GM19043 (cell line): ENCODE measurements around the gene OR9G1.
"Not testable (repeated sequence)": the region's sequence is repeated elsewhere in the genome, so short reads cannot be mapped to it uniquely, and the experiment has no call there.

ENCODE experiments used
- ATAC-seq: cut with Tn5 transposase; IDR thresholded peaks from one replicate; pipeline ENCODE4 v1.9.1; 2021; ENCODE audit warnings: low read depth; ENCODE audit not compliant: unreplicated experiment

OR9G1 gene

GRCh38 chr11:56698795-56699194, at the start of gene OR9G1:
Gene OR9G1 (plus strand): TSS chr11:56699095. CDS start chr11:56700388, 1,293 bp downstream.
- ATAC-seq, result no peak

- no peak for ATAC-seq
Measured at GRCh38 chr11:56659755-56660154, 39.1 kb upstream of the OR9G1 start.

GRCh38 chr11:56663386-56663785, 35.5 kb upstream of the OR9G1 start, which contains the start of gene OR5AR1:
Gene OR5AR1 (plus strand): TSS chr11:56663686. CDS start chr11:56663686, 0 bp downstream.
- no peak for ATAC-seq

GRCh38 chr11:56670984-56671383, 27.9 kb upstream of the OR9G1 start:
- ATAC-seq, result no peak

- ATAC-seq, result no peak
Measured at GRCh38 chr11:56688554-56689100, 10.3 kb upstream of the OR9G1 start.

GRCh38 chr11:56691179-56691578, 7.7 kb upstream of the OR9G1 start:
- not testable (repeated sequence) for ATAC-seq

GRCh38 chr11:56693428-56693827, 5.5 kb upstream of the OR9G1 start:
- no peak for ATAC-seq

- ATAC-seq, result no peak
Measured at GRCh38 chr11:56700242-56700913, 1.5 kb downstream of the OR9G1 start.

GRCh38 chr11:56700914-56701485, 2.1 kb downstream of the OR9G1 start:
- no peak for ATAC-seq

GRCh38 chr11:56705784-56706396, 7.0 kb downstream of the OR9G1 start:
- ATAC-seq, result no peak

- no peak for ATAC-seq
Measured at GRCh38 chr11:56706486-56706885, 7.6 kb downstream of the OR9G1 start.

GRCh38 chr11:56714206-56714605, 15.3 kb downstream of the OR9G1 start:
- ATAC-seq, result no peak

- ATAC-seq, result no peak
Measured at GRCh38 chr11:56716379-56716854, 17.5 kb downstream of the OR9G1 start.

GRCh38 chr11:56720513-56720912, 21.6 kb downstream of the OR9G1 start:
- ATAC-seq, result no peak

GRCh38 chr11:56740107-56740506, 41.2 kb downstream of the OR9G1 start:
- ATAC-seq, result no peak

- no peak for ATAC-seq
Measured at GRCh38 chr11:56740886-56741285, 42.0 kb downstream of the OR9G1 start.

GRCh38 chr11:56748597-56748996, 49.7 kb downstream of the OR9G1 start, which contains the start of gene OR9G4:
Gene OR9G4 (minus strand): TSS chr11:56748697. CDS start chr11:56743766, 4,931 bp downstream.
- ATAC-seq, result no peak

- ATAC-seq, result no peak
Measured at GRCh38 chr11:56750190-56750589, 51.3 kb downstream of the OR9G1 start.

GRCh38 chr11:56751480-56751879, 52.6 kb downstream of the OR9G1 start:
- no peak for ATAC-seq
